ENCODE measurements around the gene TOX2.

TOX2 gene

GRCh38 chr20:44020406-44021148, 105.9 kb downstream of the TOX2 start:
- peak; percentile 52 to 77 (median 74) for DNase-seq

DNA sequence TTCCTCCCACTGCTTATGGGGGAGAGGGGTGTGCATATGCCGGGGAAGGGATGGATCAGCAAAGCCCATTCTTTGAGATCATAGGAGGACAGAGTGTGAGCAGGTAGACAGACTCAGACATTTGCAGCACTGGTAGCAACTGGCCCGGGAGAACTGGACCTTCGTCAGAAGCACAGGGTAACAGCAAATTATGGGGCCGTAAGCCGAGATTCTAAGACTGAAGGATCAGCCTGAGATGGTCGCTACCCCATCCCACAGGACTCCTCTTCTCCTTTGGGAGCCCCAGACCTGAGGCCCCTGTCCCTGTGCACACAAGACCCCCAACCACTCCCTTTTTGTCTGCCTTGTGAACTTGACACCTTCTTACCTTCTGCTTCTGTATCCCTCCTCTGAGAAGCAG, 106.5 kb downstream of the TOX2 start:
- DNase-seq: no peak

GRCh38 chr20:44021900-44022299, 107.2 kb downstream of the TOX2 start:
- DNase-seq: no peak

DNA sequence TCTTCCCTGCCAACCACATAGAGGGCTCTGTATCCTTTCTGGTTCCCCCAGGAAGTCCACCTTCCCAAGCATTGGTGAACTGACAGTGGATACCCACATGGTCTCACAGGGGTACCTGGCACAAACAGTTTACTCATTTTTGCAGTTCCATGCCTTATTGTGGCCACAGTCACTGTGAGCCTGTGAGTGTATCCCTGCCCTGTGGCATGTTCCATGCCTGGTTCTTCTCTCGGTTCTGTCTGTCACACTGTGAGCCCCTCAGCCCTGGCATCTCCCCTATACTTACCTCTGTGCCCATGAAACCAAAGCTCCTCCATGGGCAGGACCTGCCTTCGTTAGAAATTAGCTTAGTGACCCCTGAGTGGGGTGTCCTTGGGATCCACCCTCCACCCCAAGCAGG, 107.8 kb downstream of the TOX2 start:
- no peak for DNase-seq

- peak in 1 of 3 experiments; percentile 23 for DNase-seq
These were observed 109.1 kb downstream of the TOX2 start for GRCh38 chr20:44023515-44024371.

DNA sequence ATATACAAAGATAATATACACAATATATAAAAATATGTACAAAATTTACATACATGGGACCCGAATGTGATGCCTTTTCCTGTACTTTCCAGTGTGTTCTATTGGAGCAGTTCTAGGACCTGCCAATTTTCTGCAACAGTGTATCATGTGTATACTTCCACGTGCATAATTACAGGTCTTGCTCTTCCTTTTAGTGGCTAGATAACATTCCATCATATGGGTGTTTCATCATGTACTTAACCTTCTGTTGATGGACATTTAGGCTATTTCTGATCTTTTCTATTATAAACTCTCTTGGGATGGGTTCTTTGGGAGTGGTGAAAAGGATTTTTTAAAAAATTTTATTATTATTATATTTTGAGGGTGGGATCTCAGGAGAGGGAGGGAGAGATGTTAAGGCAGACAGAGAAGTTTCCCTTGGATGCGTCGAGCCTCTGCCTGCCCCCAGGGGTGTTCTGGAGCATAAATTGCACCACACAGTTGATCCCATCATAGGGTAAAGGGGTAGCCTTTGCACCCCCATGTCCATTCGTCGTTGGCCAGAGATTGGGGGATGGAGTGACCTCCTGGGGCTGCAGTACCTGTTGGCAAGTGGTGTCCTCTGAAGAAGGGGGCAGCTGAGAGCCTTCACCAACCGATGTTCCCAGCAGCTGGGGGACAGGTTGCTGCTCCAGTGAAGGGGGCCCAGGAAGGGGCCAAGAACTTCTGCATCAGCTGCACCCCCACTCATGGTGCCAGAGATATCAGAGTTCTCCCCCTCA, 110.3 kb downstream of the TOX2 start:
- DNase-seq: peak in 1 of 3 experiments; percentile 27

GRCh38 chr20:44025756-44026155, 111.1 kb downstream of the TOX2 start:
- no peak for DNase-seq

DNA sequence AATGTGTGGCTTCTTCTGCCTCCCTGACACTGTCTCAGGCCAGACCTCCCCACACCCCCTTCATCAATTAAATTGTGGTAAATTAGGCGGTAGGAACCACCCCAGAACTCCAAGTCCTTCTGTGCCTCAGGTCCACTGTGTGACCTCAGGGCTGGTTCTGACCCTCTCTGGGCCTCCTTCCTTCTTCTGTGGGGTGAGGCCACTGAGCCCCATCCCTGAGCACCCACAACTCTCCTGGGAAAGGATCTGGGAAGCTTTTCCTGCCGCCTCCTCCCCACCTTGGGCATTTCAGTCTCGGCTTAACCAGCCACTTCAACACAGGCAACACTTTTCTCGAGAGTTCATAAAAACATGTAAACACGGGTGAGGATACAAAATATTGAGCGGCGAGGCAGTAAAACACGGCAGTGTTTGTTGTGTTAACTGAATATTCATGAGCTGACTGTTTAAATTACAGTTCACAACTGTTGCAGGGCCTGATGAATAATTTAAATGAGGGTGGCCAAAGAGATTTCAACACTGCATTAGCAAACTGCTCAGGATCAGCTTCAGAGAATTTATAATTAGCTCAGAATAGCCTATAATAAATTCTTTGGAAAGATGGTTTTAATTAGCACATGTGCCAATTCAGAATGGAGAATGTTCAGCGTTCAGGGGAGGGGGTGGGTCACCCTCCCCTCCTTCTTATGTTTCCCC, 112.1 kb downstream of the TOX2 start:
- DNase-seq: no peak

GRCh38 chr20:44027343-44028002, 112.8 kb downstream of the TOX2 start:
- DNase-seq: no peak

GRCh38 chr20:44028003-44028730, 113.5 kb downstream of the TOX2 start:
- DNase-seq: peak in 2 of 3 experiments; percentile 27 to 56

GRCh38 chr20:44028868-44029847, 114.5 kb downstream of the TOX2 start:
- no peak for DNase-seq

GRCh38 chr20:44029848-44030230, 115.2 kb downstream of the TOX2 start:
- DNase-seq: no peak

- no peak for DNase-seq
These were observed 115.7 kb downstream of the TOX2 start for GRCh38 chr20:44030394-44030793.

GRCh38 chr20:44031001-44031574, 116.4 kb downstream of the TOX2 start:
- peak in 1 of 3 experiments; percentile 56 for DNase-seq

- peak in 2 of 3 experiments; percentile 59 to 77 for DNase-seq
These were observed 117.3 kb downstream of the TOX2 start for GRCh38 chr20:44031781-44032582.

DNA sequence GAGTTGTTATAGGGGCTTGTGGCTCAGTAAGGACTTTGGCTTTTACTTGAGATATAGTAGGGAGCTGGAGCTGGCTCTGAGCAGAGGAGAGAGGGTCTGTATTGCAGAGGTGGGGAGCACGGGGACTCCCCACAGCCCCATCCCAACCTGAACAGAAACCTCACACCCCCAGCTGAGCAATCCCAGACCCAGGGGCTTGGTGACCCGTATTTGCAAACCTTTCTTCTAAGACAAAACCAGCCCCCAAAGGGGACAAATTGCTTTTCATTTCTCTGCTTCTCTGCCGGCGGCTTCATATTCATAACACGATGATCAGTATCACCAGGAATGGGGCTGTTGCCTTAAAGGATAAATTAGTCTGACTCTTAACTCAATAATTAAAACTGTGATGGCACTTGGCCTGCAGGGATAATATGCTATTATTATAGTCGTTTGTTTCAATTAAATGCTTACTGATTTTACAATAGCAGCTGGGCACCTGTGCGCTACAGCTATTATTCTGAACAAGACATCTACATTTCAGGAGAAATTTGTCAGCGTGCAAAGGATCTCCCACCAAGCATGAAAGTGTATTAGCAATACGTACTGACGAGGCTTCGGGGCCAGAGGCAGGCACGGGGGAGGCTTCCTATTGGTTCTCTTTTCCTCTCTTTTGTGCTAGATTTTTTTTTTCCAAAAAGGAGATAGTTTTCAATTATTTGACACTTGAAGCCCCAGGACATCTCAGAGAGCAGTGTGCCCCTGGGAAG, 118.1 kb downstream of the TOX2 start:
- peak in 2 of 3 experiments; percentile 72 to 93 for DNase-seq

- DNase-seq: peak in 1 of 3 experiments; percentile 74
These were observed 118.7 kb downstream of the TOX2 start for GRCh38 chr20:44033344-44033743.

DNA sequence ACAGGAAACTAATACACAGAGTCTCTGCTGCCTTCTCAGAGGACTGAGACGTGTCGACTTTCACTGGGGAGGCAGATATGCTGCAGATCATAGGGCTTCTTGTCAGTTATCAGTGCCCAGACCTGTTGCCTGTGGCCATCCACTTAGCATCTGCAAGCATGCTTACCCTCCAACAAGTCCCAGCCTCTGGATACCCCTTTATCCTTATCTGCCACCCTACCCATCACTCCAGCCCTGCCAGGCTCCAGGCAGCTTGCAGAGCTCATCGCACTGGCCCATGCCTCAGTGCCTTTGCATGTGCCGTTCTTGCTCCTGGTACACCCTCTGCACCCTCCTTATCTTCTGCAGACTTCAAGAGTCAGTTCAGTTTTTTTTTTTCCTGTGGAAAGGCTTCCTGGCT, 119.2 kb downstream of the TOX2 start:
- DNase-seq: no peak
